MM.1S (cell line): ENCODE measurements around the gene EPHA6.

Source experiments
- DNase-seq: peaks from one replicate; pipeline ENCODE4 v3.0.0-alpha.2; 2015
- H2AFZ ChIP-seq: fragments of 300-600 bp; sonication (generic); 2 replicates; pipeline ENCODE4 v1.6.0; 2016; ENCODE audit warnings: antibody characterized with exemption, low read length
- H3F3A ChIP-seq: fragments of 300-600 bp; sonication (generic); 2 replicates; pipeline ENCODE4 v1.6.1; 2016; ENCODE audit warnings: mild to moderate bottlenecking, antibody characterized with exemption, low read length, moderate library complexity, mixed read lengths; ENCODE audit not compliant: insufficient read depth
- H3K27ac ChIP-seq: fragments of 300-600 bp; sonication (generic); 2 replicates; pipeline ENCODE4 v1.5.1; 2016; ENCODE audit warnings: mild to moderate bottlenecking, low read length
- H3K27me3 ChIP-seq: fragments of 300-600 bp; sonication (generic); replicated peaks from 2 replicates; pipeline ENCODE4 v1.6.0; 2016; ENCODE audit warnings: low read length; ENCODE audit not compliant: insufficient read depth
- H3K36me3 ChIP-seq: fragments of 300-600 bp; sonication (generic); replicated peaks from 2 replicates; pipeline ENCODE4 v1.6.1; 2016; ENCODE audit warnings: mild to moderate bottlenecking, low read length, mixed read lengths; ENCODE audit not compliant: insufficient read depth
- H3K4me1 ChIP-seq: fragments of 300-600 bp; sonication (generic); 2 replicates; pipeline ENCODE4 v1.6.1; 2016; ENCODE audit warnings: low read length, mixed read lengths
- H3K4me2 ChIP-seq: fragments of 300-600 bp; sonication (generic); 2 replicates; pipeline ENCODE4 v1.6.0; 2016; ENCODE audit warnings: low read depth, low read length
- H3K4me3 ChIP-seq: fragments of 300-600 bp; sonication (generic); 2 replicates; pipeline ENCODE4 v1.5.1; 2016; ENCODE audit warnings: low read length, mixed read lengths
- H3K79me2 ChIP-seq: fragments of 300-600 bp; sonication (generic); 2 replicates; pipeline ENCODE4 v1.6.1; 2016; ENCODE audit warnings: mixed run types, low read length, mixed read lengths
- H3K9ac ChIP-seq: fragments of 300-600 bp; sonication (generic); 2 replicates; pipeline ENCODE4 v1.6.1; 2016; ENCODE audit warnings: low read length, mixed read lengths
- H3K9me2 ChIP-seq: fragments of 300-600 bp; sonication (generic); replicated peaks from 2 replicates; pipeline ENCODE4 v1.6.1; 2016; ENCODE audit warnings: mild to moderate bottlenecking, low read length, mixed read lengths; ENCODE audit not compliant: insufficient read depth
- H3K9me3 ChIP-seq: fragments of 300-600 bp; sonication (generic); replicated peaks from 2 replicates; pipeline ENCODE4 v1.6.1; 2016; ENCODE audit warnings: mild to moderate bottlenecking, low read length, mixed read lengths; ENCODE audit not compliant: insufficient read depth
- H4K20me1 ChIP-seq: fragments of 300-600 bp; sonication (generic); 2 replicates; pipeline ENCODE4 v1.6.1; 2016; ENCODE audit warnings: mild to moderate bottlenecking, low read length, moderate library complexity, mixed read lengths; ENCODE audit not compliant: insufficient read depth
- EZH2 ChIP-seq: fragments of 300-600 bp; sonication (generic); optimal IDR thresholded peaks from 2 replicates; pipeline ENCODE3; 2017; ENCODE audit warnings: low read depth, mild to moderate bottlenecking, antibody characterized with exemption, low read length, mixed read lengths
- EZH2phosphoT487 ChIP-seq: fragments of 300-600 bp; sonication (generic); IDR thresholded peaks from 2 replicates; pipeline ENCODE4 v1.6.1; 2018; ENCODE audit warnings: antibody characterized with exemption, low read length
- TF ChIP-seq, protein P1 (sequence below): fragments of 300-600 bp; sonication (generic); IDR thresholded peaks from 2 replicates; pipeline ENCODE4 v1.5.1; 2016; ENCODE audit warnings: antibody characterized with exemption, low read length, mixed read lengths

EPHA6 gene

DNA sequence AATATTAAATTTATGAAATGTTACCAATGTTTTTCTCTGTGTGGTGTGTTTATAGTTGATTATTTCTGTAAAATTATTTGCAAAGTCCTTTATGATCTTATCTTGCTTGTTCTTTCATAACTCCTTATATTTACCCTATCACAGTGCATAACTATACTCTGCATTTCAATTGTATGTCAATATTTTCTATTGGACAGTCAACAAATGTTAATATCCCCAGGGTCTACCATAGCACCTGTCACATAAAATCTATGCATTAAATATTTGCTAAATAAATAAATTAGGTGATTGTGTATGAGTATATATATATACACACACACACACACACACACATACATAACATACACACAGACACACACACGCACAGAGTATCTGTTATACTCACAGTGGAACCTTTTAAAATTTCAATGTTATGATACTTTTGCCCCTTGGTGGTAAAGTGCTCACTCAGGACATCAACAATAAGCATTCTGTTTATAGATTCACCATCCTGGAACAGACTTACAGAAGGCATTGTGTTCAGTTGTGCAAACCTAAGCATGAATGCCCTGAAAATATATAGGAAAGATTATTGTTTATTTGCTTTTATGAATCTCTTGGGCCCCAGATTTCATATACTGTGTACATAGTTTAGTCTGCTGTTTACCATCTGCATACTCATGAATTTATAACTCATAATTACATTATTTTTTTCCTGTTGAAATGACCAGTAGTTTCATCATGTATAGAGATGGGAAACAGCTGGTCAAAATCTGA is 443.7 kb downstream of the EPHA6 start:
- no peaks in the 10 kb centered on the region for H3K79me2 ChIP-seq
- H3F3A ChIP-seq = no peaks in the 10 kb centered on the region
- H3K27me3 ChIP-seq = no peaks in the 10 kb centered on the region
- H4K20me1 ChIP-seq = no peaks in the 10 kb centered on the region
- no peak overlapping the region for H2AFZ ChIP-seq
- no peaks in the 10 kb centered on the region for H3K9me3 ChIP-seq
- no peak overlapping the region for H3K9ac ChIP-seq
- no peaks in the 10 kb centered on the region for H3K4me1 ChIP-seq
- H3K27ac ChIP-seq = no peak overlapping the region
- H3K4me2 ChIP-seq = no peak overlapping the region
- H3K4me3 ChIP-seq = no peak overlapping the region
- no peak for TF ChIP-seq EZH2phosphoT487
- TF ChIP-seq, protein P1, sequence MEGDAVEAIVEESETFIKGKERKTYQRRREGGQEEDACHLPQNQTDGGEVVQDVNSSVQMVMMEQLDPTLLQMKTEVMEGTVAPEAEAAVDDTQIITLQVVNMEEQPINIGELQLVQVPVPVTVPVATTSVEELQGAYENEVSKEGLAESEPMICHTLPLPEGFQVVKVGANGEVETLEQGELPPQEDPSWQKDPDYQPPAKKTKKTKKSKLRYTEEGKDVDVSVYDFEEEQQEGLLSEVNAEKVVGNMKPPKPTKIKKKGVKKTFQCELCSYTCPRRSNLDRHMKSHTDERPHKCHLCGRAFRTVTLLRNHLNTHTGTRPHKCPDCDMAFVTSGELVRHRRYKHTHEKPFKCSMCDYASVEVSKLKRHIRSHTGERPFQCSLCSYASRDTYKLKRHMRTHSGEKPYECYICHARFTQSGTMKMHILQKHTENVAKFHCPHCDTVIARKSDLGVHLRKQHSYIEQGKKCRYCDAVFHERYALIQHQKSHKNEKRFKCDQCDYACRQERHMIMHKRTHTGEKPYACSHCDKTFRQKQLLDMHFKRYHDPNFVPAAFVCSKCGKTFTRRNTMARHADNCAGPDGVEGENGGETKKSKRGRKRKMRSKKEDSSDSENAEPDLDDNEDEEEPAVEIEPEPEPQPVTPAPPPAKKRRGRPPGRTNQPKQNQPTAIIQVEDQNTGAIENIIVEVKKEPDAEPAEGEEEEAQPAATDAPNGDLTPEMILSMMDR = no peak
- TF ChIP-seq EZH2 = no peak
- H3K36me3 ChIP-seq = no peaks in the 10 kb centered on the region
- DNase-seq = no peak
- no peaks in the 10 kb centered on the region for H3K9me2 ChIP-seq

DNA sequence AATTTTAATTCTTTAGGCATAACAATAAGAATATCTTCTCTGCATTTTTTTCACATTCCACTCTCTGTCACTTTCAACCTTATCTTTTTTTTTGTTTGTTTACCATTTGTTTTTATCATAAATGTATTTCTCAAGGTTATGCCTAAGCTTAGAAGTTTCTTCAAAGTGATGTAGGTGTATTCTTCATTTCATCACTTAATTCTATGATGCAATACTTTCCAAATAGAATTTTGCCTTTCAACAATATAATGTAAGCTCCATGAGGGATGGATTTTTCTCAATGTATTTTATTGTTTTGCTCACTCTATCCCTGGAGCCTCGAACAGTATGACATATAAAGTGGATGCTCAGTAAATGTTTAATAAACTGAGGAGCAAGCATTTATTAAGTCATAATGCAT is 444.9 kb downstream of the EPHA6 start:
- H3K4me1 ChIP-seq = no peaks in the 10 kb centered on the region
- H3K4me3 ChIP-seq = no peak overlapping the region
- H3K4me2 ChIP-seq = no peak overlapping the region
- H3F3A ChIP-seq = no peaks in the 10 kb centered on the region
- DNase-seq = no peak
- no peaks in the 10 kb centered on the region for H3K27me3 ChIP-seq
- H3K36me3 ChIP-seq = no peaks in the 10 kb centered on the region
- H3K79me2 ChIP-seq = no peaks in the 10 kb centered on the region
- no peaks in the 10 kb centered on the region for H3K9me2 ChIP-seq
- no peak overlapping the region for H3K27ac ChIP-seq
- no peak overlapping the region for H2AFZ ChIP-seq
- H3K9me3 ChIP-seq = no peaks in the 10 kb centered on the region
- TF ChIP-seq, protein P1 = no peak
- TF ChIP-seq EZH2 = no peak
- TF ChIP-seq EZH2phosphoT487 = no peak
- H3K9ac ChIP-seq = no peak overlapping the region
- H4K20me1 ChIP-seq = no peaks in the 10 kb centered on the region

DNA sequence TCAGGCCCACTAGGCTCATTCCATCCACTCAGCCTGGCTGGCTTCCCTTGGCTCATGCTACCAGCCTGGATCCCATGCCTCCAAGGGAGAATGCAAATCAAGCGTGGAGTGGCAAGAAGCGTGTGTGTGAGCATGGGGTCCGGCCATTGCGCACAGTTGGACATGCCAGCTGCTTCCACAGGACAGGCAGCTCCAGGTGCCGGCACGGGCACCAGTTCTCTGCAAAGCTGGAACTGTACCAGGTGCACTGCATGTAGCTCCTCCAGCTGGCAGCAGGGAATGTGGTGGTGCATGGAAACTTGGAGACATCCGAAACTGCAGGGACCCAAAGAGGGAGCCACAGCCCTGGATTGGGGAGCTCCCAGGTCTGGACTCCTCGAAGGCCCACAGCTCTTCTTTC is 449.8 kb downstream of the EPHA6 start:
- Histone ChIP-seq H3K9me3 (no peaks in the 10 kb centered on the region), H3K9ac (no peak overlapping the region), H3K27me3 (no peaks in the 10 kb centered on the region), H3K27ac (no peak overlapping the region), H3F3A (no peaks in the 10 kb centered on the region), H4K20me1 (no peaks in the 10 kb centered on the region), H2AFZ (no peak overlapping the region), H3K79me2 (no peaks in the 10 kb centered on the region), H3K9me2 (no peaks in the 10 kb centered on the region), H3K36me3 (no peaks in the 10 kb centered on the region), H3K4me1 (no peaks in the 10 kb centered on the region), H3K4me3 (no peak overlapping the region), H3K4me2 (no peak overlapping the region)
- no peak for DNase-seq
- TF ChIP-seq, protein P1 = no peak
- no peak for TF ChIP-seq EZH2phosphoT487
- TF ChIP-seq EZH2 = no peak
